ENCODE measurements around the gene NSUN5.
"Not testable (repeated sequence)": the region's sequence is repeated elsewhere in the genome, so short reads cannot be mapped to it uniquely, and the experiment has no call there.

DNA sequence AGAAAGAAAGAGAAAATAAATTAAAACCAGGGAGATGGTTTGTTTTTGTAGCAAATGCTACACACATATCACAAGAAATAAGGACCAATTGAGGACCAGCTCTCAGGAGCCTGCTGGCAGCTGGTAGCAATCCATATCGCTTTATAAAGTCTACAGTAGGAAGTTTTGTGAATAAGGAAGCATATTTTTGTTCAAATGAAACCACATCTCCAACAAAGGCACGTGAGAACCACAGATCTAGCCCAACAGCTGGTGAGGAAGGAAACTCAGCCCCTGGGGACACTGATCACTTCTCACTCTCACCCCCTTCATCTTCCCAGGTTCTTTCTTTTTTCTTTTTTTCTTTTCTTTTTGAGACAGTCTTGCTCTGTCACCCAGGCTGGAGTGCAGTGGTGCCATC, 46.2 kb downstream of the NSUN5 start:
- TF ChIP-seq, protein P1, sequence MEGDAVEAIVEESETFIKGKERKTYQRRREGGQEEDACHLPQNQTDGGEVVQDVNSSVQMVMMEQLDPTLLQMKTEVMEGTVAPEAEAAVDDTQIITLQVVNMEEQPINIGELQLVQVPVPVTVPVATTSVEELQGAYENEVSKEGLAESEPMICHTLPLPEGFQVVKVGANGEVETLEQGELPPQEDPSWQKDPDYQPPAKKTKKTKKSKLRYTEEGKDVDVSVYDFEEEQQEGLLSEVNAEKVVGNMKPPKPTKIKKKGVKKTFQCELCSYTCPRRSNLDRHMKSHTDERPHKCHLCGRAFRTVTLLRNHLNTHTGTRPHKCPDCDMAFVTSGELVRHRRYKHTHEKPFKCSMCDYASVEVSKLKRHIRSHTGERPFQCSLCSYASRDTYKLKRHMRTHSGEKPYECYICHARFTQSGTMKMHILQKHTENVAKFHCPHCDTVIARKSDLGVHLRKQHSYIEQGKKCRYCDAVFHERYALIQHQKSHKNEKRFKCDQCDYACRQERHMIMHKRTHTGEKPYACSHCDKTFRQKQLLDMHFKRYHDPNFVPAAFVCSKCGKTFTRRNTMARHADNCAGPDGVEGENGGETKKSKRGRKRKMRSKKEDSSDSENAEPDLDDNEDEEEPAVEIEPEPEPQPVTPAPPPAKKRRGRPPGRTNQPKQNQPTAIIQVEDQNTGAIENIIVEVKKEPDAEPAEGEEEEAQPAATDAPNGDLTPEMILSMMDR (tag by site-specific recombination; IDR thresholded peaks at IDR 0.05): not testable (repeated sequence)
- not testable (repeated sequence) for TF ChIP-seq ZNF600 (tag by site-specific recombination; IDR thresholded peaks at IDR 0.05); KLF10 (tag by site-specific recombination; IDR thresholded peaks at IDR 0.05); ZNF76 (tag by site-specific recombination; IDR thresholded peaks at IDR 0.05; ENCODE audit: borderline replicate concordance, low read depth); SP2 (tag by site-specific recombination; IDR thresholded peaks at IDR 0.05)
- TF ChIP-seq, protein P2, sequence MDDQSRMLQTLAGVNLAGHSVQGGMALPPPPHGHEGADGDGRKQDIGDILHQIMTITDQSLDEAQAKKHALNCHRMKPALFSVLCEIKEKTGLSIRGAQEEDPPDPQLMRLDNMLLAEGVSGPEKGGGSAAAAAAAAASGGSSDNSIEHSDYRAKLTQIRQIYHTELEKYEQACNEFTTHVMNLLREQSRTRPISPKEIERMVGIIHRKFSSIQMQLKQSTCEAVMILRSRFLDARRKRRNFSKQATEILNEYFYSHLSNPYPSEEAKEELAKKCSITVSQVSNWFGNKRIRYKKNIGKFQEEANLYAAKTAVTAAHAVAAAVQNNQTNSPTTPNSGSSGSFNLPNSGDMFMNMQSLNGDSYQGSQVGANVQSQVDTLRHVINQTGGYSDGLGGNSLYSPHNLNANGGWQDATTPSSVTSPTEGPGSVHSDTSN (CRISPR knock-in tag; IDR thresholded peaks at IDR 0.05): not testable (repeated sequence)
